GM12865 (cell line): Measurements from ENCODE around the gene ADCYAP1.

Source experiments
- DNase-seq: peaks from one replicate; pipeline ENCODE4 v3.0.0; 2010; ENCODE audit warnings: low read depth
- H3K4me3 ChIP-seq: 2 replicates; pipeline ENCODE4 v1.5.1; 2011; ENCODE audit warnings: mild to moderate bottlenecking, low read depth, low read length, control low read depth
- CTCF ChIP-seq: IDR thresholded peaks from 2 replicates; pipeline ENCODE4 v1.5.1; 2011; ENCODE audit warnings: low read length, control low read depth, low read depth, inconsistent platforms; ENCODE audit not compliant: insufficient read depth; ENCODE audit errors: missing control alignments

ADCYAP1 gene

GRCh38 chr18:939166-939565, 34.5 kb downstream of the ADCYAP1 start:
- no peak for TF ChIP-seq CTCF
- H3K4me3 ChIP-seq: no peak overlapping the region
- DNase-seq: no peak

- DNase-seq: no peak
- no peak for TF ChIP-seq CTCF
- no peak overlapping the region for H3K4me3 ChIP-seq
Measured at GRCh38 chr18:939958-940357, 35.3 kb downstream of the ADCYAP1 start.

GRCh38 chr18:941331-941730, 36.7 kb downstream of the ADCYAP1 start:
- no peak overlapping the region for H3K4me3 ChIP-seq
- no peak for DNase-seq
- TF ChIP-seq CTCF: no peak

- no peak overlapping the region for H3K4me3 ChIP-seq
- TF ChIP-seq CTCF: no peak
- DNase-seq: no peak
Measured at GRCh38 chr18:944440-944839, 39.8 kb downstream of the ADCYAP1 start.

- H3K4me3 ChIP-seq: no peak overlapping the region
- no peak for TF ChIP-seq CTCF
- DNase-seq: no peak
Measured at GRCh38 chr18:949724-950631, 45.3 kb downstream of the ADCYAP1 start.

GRCh38 chr18:950882-951495, 46.3 kb downstream of the ADCYAP1 start:
- no peak overlapping the region for H3K4me3 ChIP-seq
- DNase-seq: no peak
- TF ChIP-seq CTCF: no peak
